K562 (cell line): ENCODE results near the gene CORIN. TPM values are rescaled to one million over a fixed set of nuclear protein-coding genes. Genes with fewer than 3 reads are reported as not detected.

Experiments used
- ATAC-seq: fragments of 200-7000 bp; cut with Tn5 transposase; 3 replicates; pipeline ENCODE4 v1.9.1; 2020; ENCODE audit warnings: moderate library complexity
- BruUV-seq: library from RNA; stranded (reverse); fragments of 400-500 nt; replicated peaks from 2 replicates; lab custom pipeline; 2021; lab: Mats Ljungman, UMichigan
- CTCF ChIA-PET: fragments of 300-600 bp; formaldehyde crosslinking; extraction: SDS; loops from one replicate; lab custom pipeline; 2021; ENCODE audit warnings: low intra/inter-chr PET ratio; lab: Yijun Ruan, JAX
- POLR2A ChIA-PET: fragments of 300-600, 350-650 bp; sonication (Branson Sonifier 250); formaldehyde crosslinking; extraction: SDS; loops from one replicate; lab custom pipeline; 2021; ENCODE audit warnings: antibody characterized with exemption, inconsistent platforms; lab: Yijun Ruan, JAX
- DNase-seq, 4 experiments: peaks; one replicate each; pipeline versions ENCODE4 v3.0.0 to v3.0.0-alpha.2; 2011 to 2018; ENCODE audit warnings: low spot score in 3 of 4, mixed read lengths in 3 of 4; ENCODE audit errors: extremely low read depth in 1 of 4
- FAIRE-seq: peaks from 2 replicates; lab custom pipeline; 2011; peaks lifted over from hg19 to GRCh38; lab: Jason Lieb, UNC
- H2AFZ ChIP-seq: 2 replicates; pipeline ENCODE4 v1.6.0; 2011; ENCODE audit warnings: low read depth, low read length, control low read depth, inconsistent platforms
- H3K27ac ChIP-seq: fragments of 200-600 bp; 3 replicates; pipeline ENCODE4 v1.8.0; 2011; ENCODE audit warnings: low read depth, mild to moderate bottlenecking, control low read depth, inconsistent platforms, low read length, moderate library complexity, mixed read lengths; ENCODE audit errors: extremely low read depth
- H3K27me3 ChIP-seq, 2 experiments: fragments of 300-600 bp in 1 of 2; 2 replicates in 1 of 2; 3 replicates in 1 of 2; pipeline versions ENCODE4 v1.6.0 to v1.8.0; 2011; ENCODE audit warnings: inconsistent platforms in 2 of 2, low read length in 2 of 2, mild to moderate bottlenecking in 1 of 2, mixed read lengths in 1 of 2, moderate library complexity in 1 of 2; ENCODE audit not compliant: control insufficient read depth in 2 of 2, insufficient read depth in 2 of 2
- H3K36me3 ChIP-seq: fragments of 300-600 bp; 3 replicates; pipeline ENCODE4 v1.8.0; 2011; ENCODE audit warnings: mild to moderate bottlenecking, low read length, inconsistent platforms; ENCODE audit not compliant: control insufficient read depth, insufficient read depth
- H3K4me1 ChIP-seq, 2 experiments: fragments of 200-600 bp in 1 of 2; replicated peaks in 1 of 2; 2 replicates in 1 of 2; 3 replicates in 1 of 2; pipeline versions ENCODE4 v1.5.1 to v1.8.0; 2011; ENCODE audit warnings: inconsistent platforms in 2 of 2, low read length in 2 of 2, mild to moderate bottlenecking in 1 of 2, mixed read lengths in 1 of 2, moderate library complexity in 1 of 2; ENCODE audit not compliant: control insufficient read depth in 2 of 2, insufficient read depth in 2 of 2
- H3K4me2 ChIP-seq: 2 replicates; pipeline ENCODE4 v1.6.1; 2011; ENCODE audit warnings: low read length, control low read depth, inconsistent platforms, mixed read lengths; ENCODE audit not compliant: insufficient read depth
- H3K4me3 ChIP-seq: fragments of 200-600 bp; sonication (generic), shearing (Covaris generic); 2 replicates; pipeline ENCODE4 v1.5.1; 2016; ENCODE audit warnings: control low read depth, inconsistent platforms
- H3K79me2 ChIP-seq: fragments of 200-600 bp; 3 replicates; pipeline ENCODE4 v1.8.0; 2011; ENCODE audit warnings: low read length, inconsistent platforms; ENCODE audit not compliant: control insufficient read depth, insufficient read depth
- H3K9ac ChIP-seq, 2 experiments: 2 replicates each; pipeline versions ENCODE4 v1.6.0 to v1.6.1; 2011; ENCODE audit warnings: low read depth in 2 of 2, low read length in 2 of 2, control low read depth in 1 of 2, inconsistent platforms in 1 of 2, mild to moderate bottlenecking in 1 of 2, mixed read lengths in 1 of 2; ENCODE audit not compliant: insufficient read depth in 1 of 2
- H3K9me1 ChIP-seq: one replicate; pipeline ENCODE4 v1.6.0; 2011; ENCODE audit warnings: inconsistent platforms, mild to moderate bottlenecking, low read length, moderate library complexity; ENCODE audit not compliant: control insufficient read depth, insufficient read depth
- H3K9me3 ChIP-seq: replicated peaks from 2 replicates; pipeline ENCODE4 v1.5.1; 2011; ENCODE audit warnings: low read depth, low read length, inconsistent platforms; ENCODE audit not compliant: control insufficient read depth, insufficient read depth
- H4K20me1 ChIP-seq: replicated peaks from 2 replicates; pipeline ENCODE4 v1.6.1; 2011; ENCODE audit warnings: low read length, inconsistent platforms, mixed read lengths; ENCODE audit not compliant: control insufficient read depth, insufficient read depth
- CREBBP ChIP-seq: IDR thresholded peaks from one replicate; pipeline ENCODE4 v1.6.1; 2012; ENCODE audit warnings: low read depth, mild to moderate bottlenecking, control low read depth, inconsistent platforms, low read length
- EWSR1 ChIP-seq: fragments of 450-650 bp; IDR thresholded peaks from 2 replicates; pipeline ENCODE4 v1.6.1; 2018; ENCODE audit warnings: borderline replicate concordance, mild to moderate bottlenecking, low read depth, moderate library complexity; ENCODE audit not compliant: partially characterized antibody
- JUNB ChIP-seq: fragments of 450-650 bp; formaldehyde crosslinking; conservative IDR thresholded peaks from 2 replicates; pipeline ENCODE4 v1.4.0; 2020; ENCODE audit warnings: mild to moderate bottlenecking
- RAD21 ChIP-seq, 2 experiments: fragments of 250-450 bp in 1 of 2; fragments of 450-650 bp in 1 of 2; sonication (Bioruptor Pico) in 1 of 2; formaldehyde crosslinking in 1 of 2; IDR thresholded peaks in 1 of 2; conservative IDR thresholded peaks in 1 of 2; 2 replicates each; pipeline versions ENCODE4 v1.4.0 to v1.8.0; 2020 to 2022; ENCODE audit warnings: mild to moderate bottlenecking in 2 of 2, moderate library complexity in 1 of 2
- SP1 ChIP-seq: sonication (generic); formaldehyde crosslinking; IDR thresholded peaks from 2 replicates; pipeline ENCODE4 v1.8.1; 2022; ENCODE audit warnings: mild to moderate bottlenecking, missing genetic modification reagents
- SREBF2 ChIP-seq: sonication (generic); formaldehyde crosslinking; IDR thresholded peaks from 2 replicates; pipeline ENCODE4 v1.4.0; 2020; ENCODE audit warnings: mild to moderate bottlenecking, missing genetic modification reagents
- ZFX ChIP-seq: sonication (generic); formaldehyde crosslinking; IDR thresholded peaks from 2 replicates; pipeline ENCODE4 v1.8.0; 2022; ENCODE audit warnings: mild to moderate bottlenecking, missing genetic modification reagents, moderate library complexity
- WGBS: fragments of 100-300 bp; shearing (Covaris generic); methylation state at CpG from one replicate; pipeline ENCODE4 v1.1.6; 2016; ENCODE audit warnings: low coverage, mixed read lengths; ENCODE audit not compliant: insufficient coverage; ENCODE audit errors: missing lambda C conversion rate; 5-methylcytosine and 5-hydroxymethylcytosine counted together
- in situ Hi-C: fragments of 300-500 bp; cut with MboI; formaldehyde crosslinking; loops from 4 replicates; pipeline ENCODE4 v1.15.0; 2018; ENCODE audit warnings: inconsistent platforms, mixed read lengths
- intact Hi-C: fragments of 100-400 bp; cut with micrococcal nuclease; formaldehyde crosslinking; loops from 2 replicates; pipeline ENCODE4 v1.14.2; 2022
- polyA plus RNA-seq, 8 experiments: library from polyadenylated mRNA; depleted of rRNA in 4 of 8; stranded (reverse) in 5 of 8; unstranded in 3 of 8; fragments of >200 nt; fragmentation: Nextera tagmentation in 2 of 8; fragmentation: Illumina TruSeq in 1 of 8; extraction: Ambion mirVana in 2 of 8; extraction: Trizol in 1 of 8; gene quantifications; 2 replicates each; pipeline versions ENCODE4 v1.2.1 to v1.2.3, GENCODE V29; 2011 to 2014; ENCODE audit warnings: inconsistent platforms in 1 of 8, missing spikeins in 1 of 8
- total RNA-seq, 7 experiments: library from RNA; depleted of rRNA in 6 of 7; stranded (reverse); fragments of >200 nt in 6 of 7; fragmentation: Illumina TruSeq in 2 of 7; extraction: Trizol in 2 of 7; gene quantifications; 2 replicates each; pipeline versions ENCODE4 v1.2.1 to v1.2.3, GENCODE V29; 2011 to 2021; ENCODE audit warnings: low replicate concordance in 1 of 7
- TF ChIP-seq, protein P1 (sequence below): fragments of 450-650 bp; formaldehyde crosslinking; IDR thresholded peaks from 2 replicates; pipeline ENCODE4 v1.4.0; 2020; ENCODE audit warnings: mild to moderate bottlenecking, moderate library complexity
- TF ChIP-seq, protein P2 (sequence below): sonication (generic); formaldehyde crosslinking; IDR thresholded peaks from 2 replicates; pipeline ENCODE4 v1.8.1; 2023; ENCODE audit warnings: mild to moderate bottlenecking, missing genetic modification reagents
- TF ChIP-seq, protein P3 (sequence below), 3 experiments: IDR thresholded peaks in 2 of 3; conservative IDR thresholded peaks in 1 of 3; 2 replicates each; pipeline ENCODE4 v1.5.1; 2011 to 2012; ENCODE audit warnings: low read length in 3 of 3, mild to moderate bottlenecking in 3 of 3, control low read depth in 2 of 3, improper control_type of control experiment in 1 of 3, inconsistent platforms in 1 of 3, low read depth in 1 of 3, mixed read lengths in 1 of 3, moderate library complexity in 1 of 3; ENCODE audit not compliant: insufficient read depth in 2 of 3

CORIN gene
- total and polyA plus RNA-seq, 9 of the 15 experiments (the other 6 are each of a cell fraction or from before 2014, with no cell fraction given), result 0.04 to 0.31 (median 0.08) TPM; not detected in 4

DNA sequence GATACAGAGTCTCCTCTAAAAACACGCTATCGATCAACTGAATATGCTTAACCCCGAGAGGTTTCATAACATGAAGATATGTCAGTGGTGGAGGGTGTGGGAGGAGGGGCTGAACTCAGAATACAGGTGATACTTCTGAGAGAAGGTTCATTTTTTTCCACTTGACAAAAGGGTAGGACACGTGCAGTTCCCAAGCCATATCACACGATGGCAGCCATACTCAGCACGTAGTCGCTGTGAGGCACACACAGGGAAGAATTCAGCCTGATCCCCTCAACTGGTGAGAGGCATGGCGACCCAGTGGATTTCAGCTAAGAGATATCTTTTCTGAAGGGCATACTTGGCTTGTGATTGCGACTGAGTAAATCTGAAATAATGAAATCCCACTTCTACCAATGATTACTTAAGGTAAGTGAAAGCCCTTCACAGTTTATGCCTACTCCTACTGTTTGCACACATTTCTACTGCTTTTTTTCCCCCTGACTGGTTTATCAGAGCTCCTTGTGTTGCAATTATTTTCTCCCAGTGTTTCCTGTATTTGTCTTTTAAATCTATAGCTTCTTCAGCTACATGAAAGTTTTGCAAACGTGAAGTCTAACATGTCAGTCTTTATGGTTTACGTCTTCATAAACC, 133.1 kb downstream of the CORIN start:
- FAIRE-seq (peak; percentile 69), ATAC-seq (peak; percentile 94), DNase-seq (peak in 2 of 4 experiments; percentile 14 to 34)
- Histone ChIP-seq H3K4me1 (no peaks in the 10 kb centered on the region), H3K36me3 (no peaks in the 10 kb centered on the region), H3K79me2 (no peaks in the 10 kb centered on the region), H3K9ac (no peak overlapping the region), H3K9me3 (no peaks in the 10 kb centered on the region), H3K9me1 (no peaks in the 10 kb centered on the region), H3K4me2 (no peak overlapping the region), H3K27ac (no peak overlapping the region), H2AFZ (no peak overlapping the region), H3K4me3 (no peak overlapping the region), H4K20me1 (no peaks in the 10 kb centered on the region), H3K27me3 (peaks cover 0 to 10% of the 10 kb centered on the region in 2 experiments; a peak in 2 of 5 replicates)
- ChIA-PET POLR2A (interaction anchor here (1.0 kb wide), 1 partner anchor 22 kb away, joined by 3 read pairs; no protein-coding TSS in a partner anchor), CTCF (interaction anchor here (1.0 to 1.4 kb wide), 2 partner anchors 229 to 382 kb away, joined by 3 to 5 read pairs; no protein-coding TSS in a partner anchor)
- no peak for TF ChIP-seq CREBBP
- TF ChIP-seq, protein P1, sequence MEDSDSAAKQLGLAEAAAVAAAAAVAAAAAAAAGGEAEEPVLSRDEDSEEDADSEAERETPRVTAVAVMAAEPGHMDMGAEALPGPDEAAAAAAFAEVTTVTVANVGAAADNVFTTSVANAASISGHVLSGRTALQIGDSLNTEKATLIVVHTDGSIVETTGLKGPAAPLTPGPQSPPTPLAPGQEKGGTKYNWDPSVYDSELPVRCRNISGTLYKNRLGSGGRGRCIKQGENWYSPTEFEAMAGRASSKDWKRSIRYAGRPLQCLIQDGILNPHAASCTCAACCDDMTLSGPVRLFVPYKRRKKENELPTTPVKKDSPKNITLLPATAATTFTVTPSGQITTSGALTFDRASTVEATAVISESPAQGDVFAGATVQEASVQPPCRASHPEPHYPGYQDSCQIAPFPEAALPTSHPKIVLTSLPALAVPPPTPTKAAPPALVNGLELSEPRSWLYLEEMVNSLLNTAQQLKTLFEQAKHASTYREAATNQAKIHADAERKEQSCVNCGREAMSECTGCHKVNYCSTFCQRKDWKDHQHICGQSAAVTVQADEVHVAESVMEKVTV, result no peak
- no peak for TF ChIP-seq JUNB (CRISPR knock-in tag)
- TF ChIP-seq ZFX (CRISPR knock-in tag), result no peak
- TF ChIP-seq, protein P2, sequence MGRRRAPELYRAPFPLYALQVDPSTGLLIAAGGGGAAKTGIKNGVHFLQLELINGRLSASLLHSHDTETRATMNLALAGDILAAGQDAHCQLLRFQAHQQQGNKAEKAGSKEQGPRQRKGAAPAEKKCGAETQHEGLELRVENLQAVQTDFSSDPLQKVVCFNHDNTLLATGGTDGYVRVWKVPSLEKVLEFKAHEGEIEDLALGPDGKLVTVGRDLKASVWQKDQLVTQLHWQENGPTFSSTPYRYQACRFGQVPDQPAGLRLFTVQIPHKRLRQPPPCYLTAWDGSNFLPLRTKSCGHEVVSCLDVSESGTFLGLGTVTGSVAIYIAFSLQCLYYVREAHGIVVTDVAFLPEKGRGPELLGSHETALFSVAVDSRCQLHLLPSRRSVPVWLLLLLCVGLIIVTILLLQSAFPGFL (CRISPR knock-in tag), result no peak
- TF ChIP-seq, protein P3, sequence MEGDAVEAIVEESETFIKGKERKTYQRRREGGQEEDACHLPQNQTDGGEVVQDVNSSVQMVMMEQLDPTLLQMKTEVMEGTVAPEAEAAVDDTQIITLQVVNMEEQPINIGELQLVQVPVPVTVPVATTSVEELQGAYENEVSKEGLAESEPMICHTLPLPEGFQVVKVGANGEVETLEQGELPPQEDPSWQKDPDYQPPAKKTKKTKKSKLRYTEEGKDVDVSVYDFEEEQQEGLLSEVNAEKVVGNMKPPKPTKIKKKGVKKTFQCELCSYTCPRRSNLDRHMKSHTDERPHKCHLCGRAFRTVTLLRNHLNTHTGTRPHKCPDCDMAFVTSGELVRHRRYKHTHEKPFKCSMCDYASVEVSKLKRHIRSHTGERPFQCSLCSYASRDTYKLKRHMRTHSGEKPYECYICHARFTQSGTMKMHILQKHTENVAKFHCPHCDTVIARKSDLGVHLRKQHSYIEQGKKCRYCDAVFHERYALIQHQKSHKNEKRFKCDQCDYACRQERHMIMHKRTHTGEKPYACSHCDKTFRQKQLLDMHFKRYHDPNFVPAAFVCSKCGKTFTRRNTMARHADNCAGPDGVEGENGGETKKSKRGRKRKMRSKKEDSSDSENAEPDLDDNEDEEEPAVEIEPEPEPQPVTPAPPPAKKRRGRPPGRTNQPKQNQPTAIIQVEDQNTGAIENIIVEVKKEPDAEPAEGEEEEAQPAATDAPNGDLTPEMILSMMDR (IDR thresholded peaks at IDR 0.05 in 2 of 3, conservative IDR thresholded peaks at IDR 0.05 in 1 of 3; ENCODE audit: insufficient read depth in 2 of 3, low read depth in 1 of 3, low read length in 3 of 3), result peak; percentile 43 to 52 (median 51)
- no peak for TF ChIP-seq SREBF2
- no peak for TF ChIP-seq SP1 (CRISPR knock-in tag)
- TF ChIP-seq EWSR1, result no peak
- TF ChIP-seq RAD21 (CRISPR knock-in tag; conservative IDR thresholded peaks at IDR 0.05 in 1 of 2, IDR thresholded peaks at IDR 0.05 in 1 of 2), result peak; percentile 29 to 61; a peak in 2 of 4 replicates
- whole genome bisulfite sequencing, result 0% methylated on average over 11 of the region's 11 CpGs
- in situ Hi-C loops, result loop anchor here (10.0 kb wide), 1 partner anchor 220 kb away; no protein-coding TSS in a partner anchor
- no TSS peak for BruUV-seq
- intact Hi-C loops, result loop anchor here (1.0 to 5.0 kb wide), 3 partner anchors 131 to 382 kb away; no protein-coding TSS in a partner anchor
